Neural progenitor cell (in vitro differentiated cells): Measurements from ENCODE around the gene ARMC6.

Experiments
- EZH2 ChIP-seq: fragments of 200-600 bp; sonication (generic); IDR thresholded peaks from 2 replicates; pipeline ENCODE4 v1.6.1; 2017; ENCODE audit warnings: antibody characterized with exemption, mild to moderate bottlenecking, moderate library complexity
- TF ChIP-seq, protein P1 (sequence below): fragments of 200-600 bp; sonication (generic); IDR thresholded peaks from 2 replicates; pipeline ENCODE4 v1.5.1; 2017; ENCODE audit warnings: antibody characterized with exemption, mild to moderate bottlenecking

DNA sequence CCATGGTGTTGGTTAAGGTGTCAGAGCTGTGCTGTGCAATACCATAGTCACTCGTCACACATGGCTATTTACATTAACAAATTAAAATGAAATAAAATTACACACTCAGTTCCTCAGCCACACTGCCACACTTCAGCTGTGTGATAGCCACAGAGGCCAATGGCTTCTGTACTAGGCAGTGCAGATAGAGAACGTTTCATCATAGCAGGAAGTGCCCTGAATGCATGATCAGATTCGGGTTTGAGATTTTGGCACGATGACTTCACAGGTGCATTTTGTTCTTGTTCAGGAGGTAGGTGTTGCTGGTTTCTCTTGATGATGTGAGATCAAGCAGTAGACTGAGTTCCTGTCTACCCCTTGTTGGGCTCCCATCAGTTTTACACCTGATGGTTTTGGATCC, 6.5 kb downstream of the ARMC6 start:
- TF ChIP-seq, protein P1, sequence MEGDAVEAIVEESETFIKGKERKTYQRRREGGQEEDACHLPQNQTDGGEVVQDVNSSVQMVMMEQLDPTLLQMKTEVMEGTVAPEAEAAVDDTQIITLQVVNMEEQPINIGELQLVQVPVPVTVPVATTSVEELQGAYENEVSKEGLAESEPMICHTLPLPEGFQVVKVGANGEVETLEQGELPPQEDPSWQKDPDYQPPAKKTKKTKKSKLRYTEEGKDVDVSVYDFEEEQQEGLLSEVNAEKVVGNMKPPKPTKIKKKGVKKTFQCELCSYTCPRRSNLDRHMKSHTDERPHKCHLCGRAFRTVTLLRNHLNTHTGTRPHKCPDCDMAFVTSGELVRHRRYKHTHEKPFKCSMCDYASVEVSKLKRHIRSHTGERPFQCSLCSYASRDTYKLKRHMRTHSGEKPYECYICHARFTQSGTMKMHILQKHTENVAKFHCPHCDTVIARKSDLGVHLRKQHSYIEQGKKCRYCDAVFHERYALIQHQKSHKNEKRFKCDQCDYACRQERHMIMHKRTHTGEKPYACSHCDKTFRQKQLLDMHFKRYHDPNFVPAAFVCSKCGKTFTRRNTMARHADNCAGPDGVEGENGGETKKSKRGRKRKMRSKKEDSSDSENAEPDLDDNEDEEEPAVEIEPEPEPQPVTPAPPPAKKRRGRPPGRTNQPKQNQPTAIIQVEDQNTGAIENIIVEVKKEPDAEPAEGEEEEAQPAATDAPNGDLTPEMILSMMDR: no peak
- no peak for TF ChIP-seq EZH2
